HG03521 (cell line): ENCODE results near the gene MAN1A1.

Experiments used
- ATAC-seq: cut with Tn5 transposase; IDR thresholded peaks from one replicate; pipeline ENCODE4 v1.9.1; 2021; ENCODE audit warnings: mild to moderate bottlenecking, moderate library complexity; ENCODE audit not compliant: unreplicated experiment

MAN1A1 gene

GRCh38 chr6:119241111-119241465 lies 108.5 kb downstream of the MAN1A1 start:
- no peak for ATAC-seq

- no peak for ATAC-seq
Observed at GRCh38 chr6:119240257-119241110, 109.1 kb downstream of the MAN1A1 start.

- no peak for ATAC-seq
Observed at GRCh38 chr6:119237177-119237715, 112.3 kb downstream of the MAN1A1 start.

GRCh38 chr6:119234941-119235340 lies 114.6 kb downstream of the MAN1A1 start:
- ATAC-seq: no peak

- ATAC-seq: no peak
Observed at GRCh38 chr6:119234457-119234856, 115.1 kb downstream of the MAN1A1 start.

GRCh38 chr6:119233312-119233984 lies 116.1 kb downstream of the MAN1A1 start:
- no peak for ATAC-seq

- no peak for ATAC-seq
Observed at GRCh38 chr6:119231394-119231793, 118.2 kb downstream of the MAN1A1 start.

- ATAC-seq: no peak
Observed at GRCh38 chr6:119230160-119230559, 119.4 kb downstream of the MAN1A1 start.

GRCh38 chr6:119227377-119227776 lies 122.2 kb downstream of the MAN1A1 start:
- no peak for ATAC-seq

- ATAC-seq: no peak
Observed at GRCh38 chr6:119226089-119226488, 123.5 kb downstream of the MAN1A1 start.

GRCh38 chr6:119224095-119224701 lies 125.4 kb downstream of the MAN1A1 start:
- ATAC-seq: no peak

GRCh38 chr6:119220452-119220851 lies 129.1 kb downstream of the MAN1A1 start:
- no peak for ATAC-seq

GRCh38 chr6:119218548-119218947 lies 131.0 kb downstream of the MAN1A1 start:
- ATAC-seq: no peak

- ATAC-seq: no peak
Observed at GRCh38 chr6:119215885-119216590, 133.5 kb downstream of the MAN1A1 start.

- no peak for ATAC-seq
Observed at GRCh38 chr6:119215309-119215708, 134.3 kb downstream of the MAN1A1 start.

- ATAC-seq: no peak
Observed at GRCh38 chr6:119210596-119210995, 139.0 kb downstream of the MAN1A1 start.

- no peak for ATAC-seq
Observed at GRCh38 chr6:119209452-119210205, 139.9 kb downstream of the MAN1A1 start.

- no peak for ATAC-seq
Observed at GRCh38 chr6:119207971-119208725, 141.4 kb downstream of the MAN1A1 start.

- ATAC-seq: no peak
Observed at GRCh38 chr6:119207327-119207726, 142.2 kb downstream of the MAN1A1 start.
